Keratinocyte (primary cell): ENCODE data around the gene SEC24C.

ENCODE experiments used
- CTCF ChIP-seq, 3 experiments: IDR thresholded peaks in 1 of 3; conservative IDR thresholded peaks in 1 of 3; optimal IDR thresholded peaks in 1 of 3; 2 replicates in 2 of 3; 3 replicates in 1 of 3; pipeline versions ENCODE3 to v1.5.1; 2011; ENCODE audit warnings: low read length in 3 of 3, mild to moderate bottlenecking in 3 of 3, moderate library complexity in 2 of 3, control low read depth in 1 of 3, inconsistent platforms in 1 of 3; ENCODE audit not compliant: insufficient read depth in 2 of 3; ENCODE audit errors: extremely low read depth in 1 of 3
- EZH2 ChIP-seq: IDR thresholded peaks from one replicate; pipeline ENCODE4 v1.6.1; 2012; ENCODE audit warnings: inconsistent platforms, mild to moderate bottlenecking, low read length, moderate library complexity

GRCh38 chr10:73732931-73733623 lies 11.1 kb upstream of the SEC24C start:
- TF ChIP-seq CTCF (optimal IDR thresholded peaks at IDR 0.05 in 1 of 3, IDR thresholded peaks at IDR 0.05 in 1 of 3, conservative IDR thresholded peaks at IDR 0.05 in 1 of 3; ENCODE audit: extremely low read depth in 1 of 3, insufficient read depth in 2 of 3, low read length in 3 of 3): no peak
- no peak for TF ChIP-seq EZH2
